ENCODE results near the gene BBS1.
"Not testable (repeated sequence)": the region's sequence is repeated elsewhere in the genome, so short reads cannot be mapped to it uniquely, and the experiment has no call there.

Gene BBS1

GRCh38 chr11:66582565-66583147, 72.2 kb downstream of the BBS1 start:
- DNase-seq = not testable (repeated sequence)
